Frontal cortex (tissue), 4 donors: ENCODE results near the gene LPP. TPM values are rescaled to one million over a fixed set of nuclear protein-coding genes. Genes with fewer than 3 reads are reported as not detected.

ENCODE experiments used
- DNase-seq, 2 donors: peaks; one replicate each; pipeline ENCODE4 v3.0.0; 2012; ENCODE audit warnings: low spot score in 2 of 2
- FAIRE-seq: peaks from 2 replicates; lab custom pipeline; 2012; peaks lifted over from hg19 to GRCh38; lab: Jason Lieb, UNC
- total RNA-seq: library from RNA; depleted of rRNA; stranded (reverse); fragments of >200 nt; gene quantifications from one replicate; pipeline ENCODE4 v1.2.3, GENCODE V29; 2014
- donor health status: control.
- donor health status: control.
- donor health status: control.

LPP gene
- total RNA-seq, 1 donor from 2014 or later: 6.5 TPM

- FAIRE-seq (no peak), DNase-seq (no peak)
Observed at GRCh38 chr3:188721990-188722389, 568.0 kb downstream of the LPP start.

- no peak for DNase-seq
- FAIRE-seq: no peak
Observed at GRCh38 chr3:188722963-188723362, 569.0 kb downstream of the LPP start.

- DNase-seq (no peak), FAIRE-seq (no peak)
Observed at GRCh38 chr3:188727052-188727451, 573.1 kb downstream of the LPP start.

- no peak for DNase-seq
- no peak for FAIRE-seq
Observed at GRCh38 chr3:188728371-188728896, 574.5 kb downstream of the LPP start.

GRCh38 chr3:188729422-188729821 lies 575.5 kb downstream of the LPP start:
- FAIRE-seq (no peak), DNase-seq (no peak)

- FAIRE-seq (no peak), DNase-seq (no peak)
Observed at GRCh38 chr3:188734395-188734794, 580.4 kb downstream of the LPP start.

- no peak for DNase-seq
Observed at GRCh38 chr3:188739511-188739910, 585.6 kb downstream of the LPP start.

GRCh38 chr3:188740010-188740409 lies 586.1 kb downstream of the LPP start:
- no peak for FAIRE-seq

More at GRCh38 chr3:188739511-188739910, 585.6 kb downstream of the LPP start:
- FAIRE-seq: no peak

GRCh38 chr3:188742755-188743550 lies 589.0 kb downstream of the LPP start:
- FAIRE-seq: no peak
- DNase-seq: no peak

More at GRCh38 chr3:188740010-188740409, 586.1 kb downstream of the LPP start:
- DNase-seq: no peak

GRCh38 chr3:188744166-188744565 lies 590.2 kb downstream of the LPP start:
- FAIRE-seq (no peak), DNase-seq (no peak)

GRCh38 chr3:188745031-188745430 lies 591.1 kb downstream of the LPP start:
- FAIRE-seq (no peak), DNase-seq (no peak)

- no peak for FAIRE-seq
- DNase-seq: no peak
Observed at GRCh38 chr3:188746291-188746783, 592.4 kb downstream of the LPP start.

GRCh38 chr3:188747489-188747888 lies 593.5 kb downstream of the LPP start:
- DNase-seq (no peak), FAIRE-seq (no peak)

- DNase-seq (no peak), FAIRE-seq (no peak)
Observed at GRCh38 chr3:188749010-188749617, 595.2 kb downstream of the LPP start.

- FAIRE-seq (no peak), DNase-seq (no peak)
Observed at GRCh38 chr3:188749830-188750229, 595.9 kb downstream of the LPP start.

- FAIRE-seq: no peak
- no peak for DNase-seq
Observed at GRCh38 chr3:188750617-188751016, 596.7 kb downstream of the LPP start.

- FAIRE-seq: no peak
Observed at GRCh38 chr3:188752850-188753249, 598.9 kb downstream of the LPP start.

GRCh38 chr3:188754267-188754666 lies 600.3 kb downstream of the LPP start:
- DNase-seq: no peak

More at GRCh38 chr3:188752850-188753249, 598.9 kb downstream of the LPP start:
- DNase-seq: no peak

GRCh38 chr3:188756241-188756640 lies 602.3 kb downstream of the LPP start:
- DNase-seq: no peak
- FAIRE-seq: no peak

More at GRCh38 chr3:188754267-188754666, 600.3 kb downstream of the LPP start:
- no peak for FAIRE-seq

- DNase-seq (no peak), FAIRE-seq (no peak)
Observed at GRCh38 chr3:188759336-188760005, 605.5 kb downstream of the LPP start.
